IPS-NIHi7 (cell line): ENCODE results near the gene TMTC1.

Source experiments
- DNase-seq: peaks from one replicate; pipeline ENCODE4 v3.0.0; 2012; ENCODE audit warnings: mixed read lengths; ENCODE audit errors: extremely low spot score

The TMTC1 gene

DNA sequence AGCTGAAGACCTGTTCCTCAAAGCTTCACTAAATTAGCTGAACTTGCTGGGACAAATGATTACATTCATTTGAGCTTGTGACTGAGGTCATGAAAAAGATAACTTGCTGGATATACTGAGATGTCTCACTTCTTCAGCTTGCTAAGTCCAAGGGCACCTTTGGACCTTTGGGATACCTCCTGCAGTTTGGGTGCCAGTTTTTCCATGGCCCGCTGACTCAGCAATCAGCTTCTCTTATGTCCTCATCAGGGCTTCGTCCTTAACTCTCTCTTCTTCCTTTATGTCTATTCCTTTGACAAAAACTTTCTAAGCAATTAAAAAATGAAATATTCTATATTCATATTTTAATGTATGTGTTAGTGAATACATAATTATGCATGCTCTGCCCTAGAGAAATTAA lies 331.9 kb downstream of the TMTC1 start:
- DNase-seq: no peak
